OCI-LY1 (cell line): ENCODE results near the gene TCEA3.

Experiments
- H2AFZ ChIP-seq: fragments of 200-600 bp; sonication (generic), shearing (Covaris generic); 2 replicates; pipeline ENCODE4 v1.6.0; 2014; ENCODE audit warnings: antibody characterized with exemption, mild to moderate bottlenecking, low read length
- H3F3A ChIP-seq: fragments of 200-600 bp; sonication (generic), shearing (Covaris generic); 2 replicates; pipeline ENCODE4 v1.6.0; 2014; ENCODE audit warnings: mild to moderate bottlenecking, antibody characterized with exemption, low read length, moderate library complexity; ENCODE audit not compliant: insufficient read depth
- H3K27ac ChIP-seq: fragments of 200-600 bp; sonication (generic); 2 replicates; pipeline ENCODE4 v1.5.1; 2014; ENCODE audit warnings: low read length, mixed run types, mild to moderate bottlenecking, low read depth; ENCODE audit not compliant: poor library complexity, severe bottlenecking
- H3K27me3 ChIP-seq: fragments of 200-600 bp; sonication (generic); 2 replicates; pipeline ENCODE4 v1.6.0; 2014; ENCODE audit warnings: antibody characterized with exemption, mild to moderate bottlenecking, low read length, moderate library complexity; ENCODE audit not compliant: insufficient read depth
- H3K36me3 ChIP-seq: fragments of 200-600 bp; sonication (generic); 2 replicates; pipeline ENCODE4 v1.6.1; 2014; ENCODE audit warnings: mild to moderate bottlenecking, antibody characterized with exemption, low read length, moderate library complexity, mixed read lengths; ENCODE audit not compliant: insufficient read depth
- H3K4me1 ChIP-seq: fragments of 200-600 bp; sonication (generic); 2 replicates; pipeline ENCODE4 v1.5.1; 2014; ENCODE audit warnings: mild to moderate bottlenecking, low read length, moderate library complexity; ENCODE audit not compliant: insufficient read depth, severe bottlenecking
- H3K4me2 ChIP-seq: fragments of 200-600 bp; sonication (generic), shearing (Covaris generic); 2 replicates; pipeline ENCODE4 v1.6.1; 2014; ENCODE audit warnings: low read length
- H3K4me3 ChIP-seq: fragments of 200-600 bp; sonication (generic); 2 replicates; pipeline ENCODE4 v1.5.1; 2014; ENCODE audit warnings: low read length, low read depth, mild to moderate bottlenecking, mixed read lengths; ENCODE audit not compliant: poor library complexity, severe bottlenecking
- H3K79me2 ChIP-seq: fragments of 200-600 bp; shearing (Covaris generic); 2 replicates; pipeline ENCODE4 v1.6.1; 2016; ENCODE audit warnings: mixed run types, low read length, mixed read lengths; ENCODE audit not compliant: insufficient read depth
- H3K9ac ChIP-seq: fragments of 200-600 bp; sonication (generic), shearing (Covaris generic); 2 replicates; pipeline ENCODE4 v1.6.1; 2014; ENCODE audit warnings: mild to moderate bottlenecking, low read length, mixed read lengths
- H3K9me2 ChIP-seq: fragments of 200-600 bp; sonication (generic), shearing (Covaris generic); 2 replicates; pipeline ENCODE4 v1.6.1; 2014; ENCODE audit warnings: low read depth, mild to moderate bottlenecking, low read length, mixed read lengths
- H3K9me3 ChIP-seq: fragments of 200-600 bp; shearing (Covaris generic); 2 replicates; pipeline ENCODE4 v1.6.1; 2014; ENCODE audit warnings: low read length, mixed read lengths
- H4K20me1 ChIP-seq: fragments of 200-600 bp; sonication (generic), shearing (Covaris generic); 2 replicates; pipeline ENCODE4 v1.6.0; 2016; ENCODE audit warnings: mild to moderate bottlenecking, low read length; ENCODE audit not compliant: insufficient read depth
- CTCF ChIP-seq: fragments of 200-600 bp; sonication (generic), shearing (Covaris generic); IDR thresholded peaks from 2 replicates; pipeline ENCODE4 v1.5.1; 2017; ENCODE audit warnings: mild to moderate bottlenecking, antibody characterized with exemption, low read length, moderate library complexity, mixed read lengths
- EZH2 ChIP-seq: fragments of 200-600 bp; sonication (generic), shearing (Covaris generic); IDR thresholded peaks from 2 replicates; pipeline ENCODE4 v1.8.0; 2017; ENCODE audit warnings: borderline replicate concordance, mixed run types, mild to moderate bottlenecking, antibody characterized with exemption, low read length, moderate library complexity, mixed read lengths

Gene TCEA3

GRCh38 chr1:23424293-23425192, at the start of gene TCEA3:
Gene TCEA3, minus strand, starts transcription at chr1:23424748. Its CDS starts 115 bp downstream, at chr1:23424633.
- Histone ChIP-seq H3K9me2 (no peaks in the 10 kb centered on the region), H3K9me3 (no peaks in the 10 kb centered on the region), H3K36me3 (no peaks in the 10 kb centered on the region), H3K4me1 (no peaks in the 10 kb centered on the region), H3K27me3 (peaks cover 15% of the 10 kb centered on the region; the same call in 1 of the 2 replicates), H3K79me2 (no peaks in the 10 kb centered on the region), H3K4me2 (no peak within 1 kb of the TSS), H3K27ac (no peak within 1 kb of the TSS), H4K20me1 (no peaks in the 10 kb centered on the region), H2AFZ (no peak within 1 kb of the TSS), H3K4me3 (no peak within 1 kb of the TSS), H3F3A (no peaks in the 10 kb centered on the region), H3K9ac (no peak within 1 kb of the TSS)
- no peak for TF ChIP-seq EZH2
- TF ChIP-seq CTCF, result no peak

- H3K4me3 ChIP-seq, result no peak overlapping the region
- no peaks in the 10 kb centered on the region for H3K4me1 ChIP-seq
- no peak for TF ChIP-seq EZH2
- no peak for TF ChIP-seq CTCF
- H3F3A ChIP-seq, result no peaks in the 10 kb centered on the region
- H2AFZ ChIP-seq, result no peak overlapping the region
- H3K27ac ChIP-seq, result no peak overlapping the region
- no peaks in the 10 kb centered on the region for H3K9me3 ChIP-seq
- no peak overlapping the region for H3K4me2 ChIP-seq
- no peaks in the 10 kb centered on the region for H3K9me2 ChIP-seq
- no peaks in the 10 kb centered on the region for H3K79me2 ChIP-seq
- H3K9ac ChIP-seq, result no peak overlapping the region
- H3K27me3 ChIP-seq, result no peaks in the 10 kb centered on the region; the same call in 1 of the 2 replicates
- no peaks in the 10 kb centered on the region for H3K36me3 ChIP-seq
- H4K20me1 ChIP-seq, result no peaks in the 10 kb centered on the region
Observed at GRCh38 chr1:23473037-23473800, 48.7 kb upstream of the TCEA3 start.

- Histone ChIP-seq H3K9me2 (no peaks in the 10 kb centered on the region), H3K4me2 (no peak overlapping the region), H3K9ac (no peak overlapping the region), H3F3A (no peaks in the 10 kb centered on the region), H2AFZ (no peak overlapping the region), H3K79me2 (no peaks in the 10 kb centered on the region), H3K4me3 (no peak overlapping the region), H3K36me3 (no peaks in the 10 kb centered on the region), H3K9me3 (no peaks in the 10 kb centered on the region), H3K27ac (no peak overlapping the region), H3K4me1 (no peaks in the 10 kb centered on the region), H3K27me3 (no peaks in the 10 kb centered on the region; the same call in 1 of the 2 replicates), H4K20me1 (no peaks in the 10 kb centered on the region)
- TF ChIP-seq CTCF (no peak), EZH2 (no peak)
Observed at GRCh38 chr1:23472351-23473036, 47.9 kb upstream of the TCEA3 start.
